ENCODE measurements around the gene FAM168B. TPM values are rescaled to one million over a fixed set of nuclear protein-coding genes. Genes with fewer than 3 reads are reported as not detected.
"Not testable (repeated sequence)": the region's sequence is repeated elsewhere in the genome, so short reads cannot be mapped to it uniquely, and the experiment has no call there.

The FAM168B gene
- total RNA-seq, 4 donors from 2014 or later = 70.4 to 130 (median 99.0) TPM

DNA sequence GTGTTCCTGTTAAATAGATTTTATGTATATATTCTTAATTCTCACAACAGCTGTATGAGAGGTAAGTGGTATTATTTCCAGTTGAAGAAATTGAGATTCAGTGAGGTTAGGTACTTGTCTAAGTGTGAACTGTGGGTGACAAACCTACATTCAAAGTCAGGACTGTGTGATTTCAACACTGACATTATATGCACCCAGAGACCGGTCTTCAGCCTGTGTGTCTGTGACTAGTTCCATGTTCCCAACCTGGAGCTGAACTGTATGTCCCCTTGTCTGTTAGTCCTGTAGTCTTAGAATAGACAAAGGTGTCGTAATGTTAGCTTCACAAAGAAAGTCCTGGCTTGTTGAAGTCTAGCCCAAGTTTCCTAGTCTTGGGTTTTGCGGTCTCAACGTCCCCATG is 29.2 kb upstream of the FAM168B start:
- Histone ChIP-seq H3K36me3 (peaks cover 43% of the 10 kb centered on the region), H3K9me3 (no peaks in the 10 kb centered on the region), H3K4me3 (no peak overlapping the region), H3K27me3 (no peaks in the 10 kb centered on the region), H3K27ac (no peak overlapping the region), H3K4me1 (no peaks in the 10 kb centered on the region)
- DNase-seq (ENCODE audit: low spot score in 2 of 2) = no peak
- 97% methylated on average over 4 of the region's 4 CpGs for WGBS
- no peak for TF ChIP-seq POLR2A (IDR thresholded peaks at IDR 0.05)
- TF ChIP-seq, protein P1, sequence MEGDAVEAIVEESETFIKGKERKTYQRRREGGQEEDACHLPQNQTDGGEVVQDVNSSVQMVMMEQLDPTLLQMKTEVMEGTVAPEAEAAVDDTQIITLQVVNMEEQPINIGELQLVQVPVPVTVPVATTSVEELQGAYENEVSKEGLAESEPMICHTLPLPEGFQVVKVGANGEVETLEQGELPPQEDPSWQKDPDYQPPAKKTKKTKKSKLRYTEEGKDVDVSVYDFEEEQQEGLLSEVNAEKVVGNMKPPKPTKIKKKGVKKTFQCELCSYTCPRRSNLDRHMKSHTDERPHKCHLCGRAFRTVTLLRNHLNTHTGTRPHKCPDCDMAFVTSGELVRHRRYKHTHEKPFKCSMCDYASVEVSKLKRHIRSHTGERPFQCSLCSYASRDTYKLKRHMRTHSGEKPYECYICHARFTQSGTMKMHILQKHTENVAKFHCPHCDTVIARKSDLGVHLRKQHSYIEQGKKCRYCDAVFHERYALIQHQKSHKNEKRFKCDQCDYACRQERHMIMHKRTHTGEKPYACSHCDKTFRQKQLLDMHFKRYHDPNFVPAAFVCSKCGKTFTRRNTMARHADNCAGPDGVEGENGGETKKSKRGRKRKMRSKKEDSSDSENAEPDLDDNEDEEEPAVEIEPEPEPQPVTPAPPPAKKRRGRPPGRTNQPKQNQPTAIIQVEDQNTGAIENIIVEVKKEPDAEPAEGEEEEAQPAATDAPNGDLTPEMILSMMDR (IDR thresholded peaks at IDR 0.05) = no peak

DNA sequence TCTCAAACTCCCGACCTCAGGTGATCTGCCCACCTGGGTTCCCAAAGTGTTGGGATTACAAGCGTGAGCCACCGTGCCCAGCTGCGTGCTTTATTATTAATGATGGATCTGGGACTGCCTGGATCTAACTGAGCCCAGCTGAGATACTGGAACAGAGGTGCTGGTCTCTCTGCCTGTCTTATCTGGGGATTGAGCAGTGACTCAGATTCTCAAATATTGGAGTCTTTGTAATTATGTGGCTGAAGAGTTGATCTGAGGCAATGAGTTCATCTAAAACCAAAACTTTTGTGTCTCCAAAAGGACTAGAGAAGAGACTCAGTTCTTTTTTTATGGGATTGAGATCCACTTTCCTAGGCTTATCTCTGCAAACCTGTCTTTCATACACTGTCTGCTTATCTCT is 28.2 kb upstream of the FAM168B start:
- H3K4me3 ChIP-seq = no peak overlapping the region
- DNase-seq (ENCODE audit: low spot score in 2 of 2) = no peak
- H3K4me1 ChIP-seq = no peaks in the 10 kb centered on the region
- peaks cover 34% of the 10 kb centered on the region for H3K36me3 ChIP-seq
- H3K27me3 ChIP-seq = no peaks in the 10 kb centered on the region
- no peak for TF ChIP-seq POLR2AphosphoS5 (IDR thresholded peaks at IDR 0.05)
- no peak for TF ChIP-seq POLR2A (IDR thresholded peaks at IDR 0.05)
- TF ChIP-seq, protein P1 (IDR thresholded peaks at IDR 0.05) = no peak
- no peak for TF ChIP-seq EP300 (IDR thresholded peaks at IDR 0.05)
- H3K27ac ChIP-seq = no peak overlapping the region
- H3K9me3 ChIP-seq = no peaks in the 10 kb centered on the region
- WGBS = 98% methylated on average over 4 of the region's 4 CpGs

DNA sequence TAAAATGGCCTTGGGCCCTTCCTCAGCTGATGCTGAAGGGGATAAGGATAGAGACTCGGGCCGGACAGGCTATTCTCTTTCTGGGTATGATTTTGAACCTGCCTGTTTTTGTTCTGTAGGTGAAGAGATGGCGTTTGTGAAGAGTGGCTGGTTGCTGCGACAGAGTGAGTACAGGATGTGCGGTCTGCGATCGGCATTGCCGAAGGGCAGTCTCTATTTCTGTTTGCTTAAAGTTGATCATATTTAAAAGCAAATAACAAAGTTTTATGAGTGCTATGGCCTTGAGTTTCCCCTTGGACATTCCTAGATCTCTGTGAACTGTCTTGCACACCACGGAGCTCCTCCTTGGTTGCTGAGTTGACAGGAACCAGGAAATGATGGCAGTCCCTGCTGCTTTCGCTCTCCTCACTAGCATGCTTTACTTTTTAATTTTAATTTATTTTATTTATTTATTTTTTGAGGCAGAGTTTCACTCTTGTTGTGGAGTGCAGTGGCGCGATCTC is 27.6 kb upstream of the FAM168B start:
- Histone ChIP-seq H3K36me3 (peaks cover 33% of the 10 kb centered on the region), H3K27ac (no peak overlapping the region), H3K4me1 (peaks cover 2% of the 10 kb centered on the region), H3K4me3 (no peak overlapping the region), H3K27me3 (no peaks in the 10 kb centered on the region), H3K9me3 (no peaks in the 10 kb centered on the region)
- TF ChIP-seq EP300 (IDR thresholded peaks at IDR 0.05) (no peak), POLR2AphosphoS5 (IDR thresholded peaks at IDR 0.05) (no peak), POLR2A (IDR thresholded peaks at IDR 0.05) (no peak)
- TF ChIP-seq, protein P1 (IDR thresholded peaks at IDR 0.05) = no peak
- DNase-seq (ENCODE audit: low spot score in 2 of 2) = no peak
- WGBS = 94% methylated on average over 12 of the region's 12 CpGs

DNA sequence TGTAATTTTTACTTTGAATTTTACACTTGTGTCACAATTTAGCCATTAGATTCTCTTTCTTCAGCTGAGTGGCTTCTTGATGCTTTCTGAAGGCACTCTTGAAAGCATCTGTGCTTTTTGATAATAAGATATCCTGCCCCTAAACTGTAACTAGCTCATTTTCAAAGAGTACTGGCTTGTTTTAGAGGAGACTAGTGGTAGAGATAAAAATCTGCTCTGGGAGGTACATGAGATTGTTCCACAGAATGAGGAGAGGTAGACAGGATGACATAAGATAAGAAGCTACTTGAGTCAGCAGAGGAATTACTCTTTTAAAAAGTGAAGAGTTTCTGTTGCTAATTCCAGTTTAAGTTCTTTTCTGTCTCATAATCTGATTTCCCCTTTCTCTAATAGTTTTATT is 22.5 kb upstream of the FAM168B start:
- H3K4me1 ChIP-seq = peaks cover 20% of the 10 kb centered on the region
- H3K9me3 ChIP-seq = no peaks in the 10 kb centered on the region
- H3K27ac ChIP-seq = no peak overlapping the region
- TF ChIP-seq EP300 (IDR thresholded peaks at IDR 0.05) = no peak
- no peak for TF ChIP-seq POLR2A (IDR thresholded peaks at IDR 0.05)
- TF ChIP-seq, protein P1 (IDR thresholded peaks at IDR 0.05) = no peak
- no peak for TF ChIP-seq POLR2AphosphoS5 (IDR thresholded peaks at IDR 0.05)
- H3K36me3 ChIP-seq = peaks cover 6% of the 10 kb centered on the region
- DNase-seq (ENCODE audit: low spot score in 2 of 2) = no peak
- no peaks in the 10 kb centered on the region for H3K27me3 ChIP-seq
- H3K4me3 ChIP-seq = no peak overlapping the region

DNA sequence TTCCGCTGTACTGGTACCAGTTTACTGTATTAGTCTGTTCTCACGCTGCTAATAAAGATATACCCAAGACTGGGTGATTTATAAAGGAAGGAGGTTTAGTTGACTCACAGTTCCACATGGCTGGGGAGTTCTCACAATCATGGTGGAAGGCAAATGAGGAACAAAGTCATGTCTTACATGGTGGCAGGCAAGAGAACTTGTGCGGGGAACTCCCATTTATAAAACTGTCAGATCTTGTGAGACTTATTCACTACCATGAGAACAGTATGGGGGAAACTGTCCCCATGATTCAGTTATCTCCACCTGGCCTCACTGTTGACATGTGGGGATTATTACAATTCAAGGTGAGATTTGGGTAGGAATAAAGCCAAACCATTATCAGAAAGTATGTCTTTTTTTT is 21.7 kb upstream of the FAM168B start:
- H3K36me3 ChIP-seq; H3K27ac ChIP-seq; H3K9me3 ChIP-seq; DNase-seq (ENCODE audit: low spot score in 2 of 2); H3K27me3 ChIP-seq; H3K4me3 ChIP-seq: not testable (repeated sequence)
- 97% methylated on average over 3 of the region's 3 CpGs for WGBS
- H3K4me1 ChIP-seq = peaks cover 20% of the 10 kb centered on the region

DNA sequence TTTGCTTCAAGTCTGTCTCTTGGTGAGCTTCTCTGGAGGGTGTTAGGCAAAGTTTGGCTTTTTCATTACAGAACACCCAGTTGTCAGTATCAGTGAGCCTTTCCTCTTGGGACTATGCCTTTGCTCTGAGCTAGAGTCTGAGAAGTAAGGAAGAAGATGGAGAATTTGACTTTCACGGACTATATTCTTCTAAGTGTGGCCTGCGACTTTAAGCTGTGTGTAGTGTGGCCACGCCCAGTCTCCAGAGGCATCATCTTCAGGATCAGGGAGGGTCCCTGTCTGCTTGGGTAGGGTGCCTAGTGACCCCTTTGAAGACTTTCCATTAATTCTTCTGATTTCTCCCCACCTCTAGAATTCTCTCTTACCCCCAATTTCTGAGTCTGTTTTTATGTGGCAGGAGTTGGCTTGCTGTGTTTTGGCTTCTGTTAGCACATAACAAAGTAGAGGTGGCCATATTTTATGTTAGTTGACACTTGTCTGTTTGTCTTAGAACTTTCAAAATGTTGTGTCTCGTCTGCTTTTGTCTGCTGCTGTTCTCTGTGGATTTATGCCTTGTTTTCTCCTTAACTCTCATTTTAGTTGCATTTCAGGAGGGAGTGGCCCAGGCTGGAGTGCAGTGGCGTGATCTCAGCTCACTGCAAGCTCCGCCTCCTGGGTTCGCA is 20.4 kb upstream of the FAM168B start:
- Histone ChIP-seq H3K27me3 (no peaks in the 10 kb centered on the region), H3K36me3 (peaks cover 6% of the 10 kb centered on the region), H3K4me1 (peaks cover 20% of the 10 kb centered on the region), H3K27ac (no peak overlapping the region), H3K9me3 (no peaks in the 10 kb centered on the region), H3K4me3 (no peak overlapping the region)
- no peak for DNase-seq (ENCODE audit: low spot score in 2 of 2)
- TF ChIP-seq, protein P1 (IDR thresholded peaks at IDR 0.05) = no peak
- TF ChIP-seq POLR2A (IDR thresholded peaks at IDR 0.05) = no peak
- no peak for TF ChIP-seq EP300 (IDR thresholded peaks at IDR 0.05)
- TF ChIP-seq POLR2AphosphoS5 (IDR thresholded peaks at IDR 0.05) = no peak
- WGBS = 87% methylated on average over 7 of the region's 7 CpGs

Data from suprapubic skin (tissue), 4 donors.